Activated naive CD8-positive, alpha-beta T cell (primary cell): ENCODE measurements around the gene PRKAG1.
A peak's percentile ranks its signal among the peaks of the same experiment; 100 is the strongest.

Source experiments
- H3K27ac Mint-ChIP-seq: one replicate; pipeline ENCODE4 v1.8.0; 2021; ENCODE audit warnings: mixed read lengths
- H3K27me3 Mint-ChIP-seq: one replicate; pipeline ENCODE4 v1.8.0; 2021; ENCODE audit warnings: mixed read lengths
- H3K36me3 Mint-ChIP-seq: one replicate; pipeline ENCODE4 v1.8.0; 2021; ENCODE audit warnings: mixed read lengths
- H3K4me1 Mint-ChIP-seq: one replicate; pipeline ENCODE4 v1.8.0; 2021; ENCODE audit warnings: low read depth, mixed read lengths
- H3K4me3 Mint-ChIP-seq: one replicate; pipeline ENCODE4 v1.8.0; 2021; ENCODE audit warnings: mild to moderate bottlenecking, mixed read lengths
- H3K9me3 Mint-ChIP-seq: one replicate; pipeline ENCODE4 v1.8.0; 2021; ENCODE audit warnings: low read depth, mixed read lengths

The PRKAG1 gene

GRCh38 chr12:48978291-48978740 is 40.3 kb downstream of the PRKAG1 start, which contains the start of gene WNT1:
TSS of gene WNT1 (plus strand) at chr12:48978322. CDS start at chr12:48978651, 329 bp downstream.
- peaks cover 45% of the 10 kb centered on the region for H3K4me1 Mint-ChIP-seq
- no peaks in the 10 kb centered on the region for H3K9me3 Mint-ChIP-seq
- H3K27ac Mint-ChIP-seq: peak within 1 kb of the TSS; percentile 41
- H3K4me3 Mint-ChIP-seq: peak within 1 kb of the TSS; percentile 84
- no peaks in the 10 kb centered on the region for H3K36me3 Mint-ChIP-seq
- peaks cover 5% of the 10 kb centered on the region for H3K27me3 Mint-ChIP-seq

- Mint-ChIP-seq H3K4me1 (peaks cover 46% of the 10 kb centered on the region), H3K27me3 (peaks cover 7% of the 10 kb centered on the region), H3K27ac (peak overlapping the region; percentile 41), H3K4me3 (peak overlapping the region; percentile 56), H3K9me3 (no peaks in the 10 kb centered on the region), H3K36me3 (no peaks in the 10 kb centered on the region)
Observed at GRCh38 chr12:48977290-48978281, 41.0 kb downstream of the PRKAG1 start.

DNA sequence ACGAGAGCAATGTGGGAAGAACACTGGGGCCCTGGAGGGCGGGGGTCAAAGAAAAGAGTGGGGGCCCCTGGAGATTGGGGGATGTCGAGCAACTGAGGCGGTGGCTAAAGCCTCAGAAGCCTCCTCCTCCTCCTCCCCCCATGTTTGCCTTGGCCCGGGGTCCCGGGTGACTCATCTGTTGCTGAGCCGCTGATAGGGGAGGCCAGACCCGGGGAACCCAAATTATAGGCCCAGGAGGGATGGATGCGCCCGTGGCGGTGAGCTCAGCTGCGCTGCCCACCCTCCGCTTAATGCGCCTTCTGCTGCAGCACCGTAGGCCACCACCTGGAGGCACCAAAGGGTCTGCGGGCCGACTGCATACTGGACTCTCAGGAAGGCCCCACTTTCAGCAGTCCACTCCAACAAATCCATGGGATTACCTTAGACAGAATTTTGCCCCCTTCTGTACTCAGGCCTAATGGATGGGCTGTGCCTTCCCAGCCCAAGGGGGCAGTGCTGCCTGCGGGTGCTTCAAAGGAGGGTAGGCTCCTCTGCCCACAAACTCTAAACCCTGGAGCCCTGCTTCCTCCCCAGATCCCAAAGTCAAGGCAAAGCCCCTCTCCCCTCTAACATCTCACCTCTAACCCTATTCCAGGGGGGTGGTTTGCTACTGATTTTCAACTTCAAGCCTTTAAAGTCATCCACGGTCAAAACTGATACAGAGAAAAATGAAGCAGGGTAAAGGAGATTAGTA is 44.5 kb downstream of the PRKAG1 start:
- Mint-ChIP-seq H3K27me3 (peaks cover 20% of the 10 kb centered on the region), H3K27ac (no peak overlapping the region), H3K4me1 (peaks cover 44% of the 10 kb centered on the region), H3K9me3 (no peaks in the 10 kb centered on the region), H3K4me3 (no peak overlapping the region), H3K36me3 (no peaks in the 10 kb centered on the region)

GRCh38 chr12:48973531-48973930 is 45.0 kb downstream of the PRKAG1 start:
- Mint-ChIP-seq H3K4me1 (peaks cover 44% of the 10 kb centered on the region), H3K27me3 (peaks cover 20% of the 10 kb centered on the region), H3K27ac (no peak overlapping the region), H3K36me3 (no peaks in the 10 kb centered on the region), H3K9me3 (no peaks in the 10 kb centered on the region), H3K4me3 (no peak overlapping the region)

GRCh38 chr12:48972952-48973483 is 45.6 kb downstream of the PRKAG1 start:
- Mint-ChIP-seq H3K27me3 (peaks cover 20% of the 10 kb centered on the region), H3K27ac (no peak overlapping the region), H3K4me3 (no peak overlapping the region), H3K9me3 (no peaks in the 10 kb centered on the region), H3K4me1 (peaks cover 47% of the 10 kb centered on the region), H3K36me3 (no peaks in the 10 kb centered on the region)

DNA sequence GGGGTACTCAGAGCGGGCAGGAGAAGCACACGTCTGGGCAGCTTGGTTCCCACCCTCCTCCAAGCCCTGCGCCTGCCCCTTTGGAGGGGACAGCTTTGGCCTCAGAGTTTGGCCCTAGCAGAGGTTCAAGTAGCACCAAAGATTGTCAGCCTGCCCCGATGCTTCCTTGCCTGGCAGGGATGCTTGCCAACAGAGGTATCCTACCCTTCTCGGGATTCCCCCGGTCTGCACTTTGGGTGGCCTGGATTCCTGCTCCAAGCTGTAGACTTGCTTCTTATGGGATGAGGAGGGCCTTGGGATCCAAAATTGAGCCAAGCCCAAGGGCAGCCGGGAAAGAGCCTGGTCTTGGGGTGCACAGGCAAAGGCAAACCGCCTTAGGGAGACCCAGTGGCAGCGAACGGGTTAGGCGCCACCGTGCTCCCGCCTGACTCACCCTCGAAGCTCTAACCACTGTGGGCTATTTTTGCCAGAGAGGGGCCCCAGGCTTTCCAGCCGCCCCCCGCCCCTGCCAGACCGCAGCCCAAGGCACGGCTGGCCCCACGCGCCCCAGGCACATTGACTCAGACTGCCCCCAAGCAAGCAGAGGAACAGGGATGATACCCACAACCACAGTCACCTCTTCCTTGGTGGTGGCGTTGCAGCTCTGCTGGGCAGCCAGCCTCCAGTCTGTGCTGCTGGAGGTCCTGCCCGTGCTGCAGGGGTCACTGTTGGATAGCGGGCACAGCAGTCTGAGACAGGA is 46.2 kb downstream of the PRKAG1 start:
- Mint-ChIP-seq H3K4me3 (peak overlapping the region; percentile 68), H3K27me3 (peaks cover 20% of the 10 kb centered on the region), H3K4me1 (peaks cover 42% of the 10 kb centered on the region), H3K27ac (no peak overlapping the region), H3K9me3 (no peaks in the 10 kb centered on the region), H3K36me3 (no peaks in the 10 kb centered on the region)

GRCh38 chr12:48970702-48971334 is 47.8 kb downstream of the PRKAG1 start:
- Mint-ChIP-seq H3K4me1 (peaks cover 34% of the 10 kb centered on the region), H3K4me3 (peak overlapping the region; percentile 62), H3K9me3 (no peaks in the 10 kb centered on the region), H3K27ac (no peak overlapping the region), H3K27me3 (peaks cover 20% of the 10 kb centered on the region), H3K36me3 (no peaks in the 10 kb centered on the region)

DNA sequence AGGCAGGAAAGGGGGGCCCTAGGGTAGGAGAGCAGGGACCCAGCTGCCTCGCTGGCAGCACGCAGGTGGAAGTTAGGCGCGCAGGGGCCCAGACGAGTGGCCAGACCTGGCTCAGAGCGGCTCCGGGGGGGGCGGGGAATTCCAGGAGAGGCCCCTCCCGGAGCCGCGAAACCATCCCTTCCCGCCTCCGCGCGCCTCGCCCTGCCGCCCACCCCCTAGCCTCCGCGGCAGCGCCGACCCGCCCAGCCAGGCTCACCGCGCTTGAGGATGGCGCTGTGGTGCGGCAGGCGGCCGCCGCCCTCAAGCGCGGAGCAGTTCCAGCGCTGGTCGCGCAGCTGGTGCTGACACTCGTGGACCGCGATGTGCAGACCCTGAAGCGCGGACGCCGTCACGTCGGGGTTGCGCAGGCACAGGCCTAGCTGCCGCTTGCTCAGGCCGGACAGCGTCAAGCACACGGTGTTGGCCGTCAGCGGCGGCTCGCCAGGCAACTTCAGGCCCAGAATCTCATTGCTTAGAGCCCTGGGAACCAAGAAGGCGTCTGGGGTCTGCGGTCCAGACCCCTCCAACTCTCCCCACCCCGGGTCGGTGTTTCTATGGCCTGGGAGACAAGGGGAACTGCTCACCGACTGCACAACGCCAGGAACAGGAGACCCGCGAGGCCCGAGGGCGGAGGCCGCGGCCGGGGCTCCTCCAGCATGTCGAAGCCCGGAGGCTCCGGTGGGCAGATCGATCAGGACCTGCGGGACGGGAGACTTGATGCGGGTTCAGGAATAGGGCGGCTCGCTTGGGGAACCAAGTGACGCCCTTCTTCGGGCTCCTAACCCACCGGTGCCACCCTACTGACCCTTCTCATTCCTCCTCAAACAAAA is 48.5 kb downstream of the PRKAG1 start:
- peak overlapping the region; percentile 62 for H3K4me3 Mint-ChIP-seq
- H3K9me3 Mint-ChIP-seq: no peaks in the 10 kb centered on the region
- no peaks in the 10 kb centered on the region for H3K36me3 Mint-ChIP-seq
- H3K4me1 Mint-ChIP-seq: peaks cover 34% of the 10 kb centered on the region
- H3K27ac Mint-ChIP-seq: no peak overlapping the region
- H3K27me3 Mint-ChIP-seq: peaks cover 18% of the 10 kb centered on the region

DNA sequence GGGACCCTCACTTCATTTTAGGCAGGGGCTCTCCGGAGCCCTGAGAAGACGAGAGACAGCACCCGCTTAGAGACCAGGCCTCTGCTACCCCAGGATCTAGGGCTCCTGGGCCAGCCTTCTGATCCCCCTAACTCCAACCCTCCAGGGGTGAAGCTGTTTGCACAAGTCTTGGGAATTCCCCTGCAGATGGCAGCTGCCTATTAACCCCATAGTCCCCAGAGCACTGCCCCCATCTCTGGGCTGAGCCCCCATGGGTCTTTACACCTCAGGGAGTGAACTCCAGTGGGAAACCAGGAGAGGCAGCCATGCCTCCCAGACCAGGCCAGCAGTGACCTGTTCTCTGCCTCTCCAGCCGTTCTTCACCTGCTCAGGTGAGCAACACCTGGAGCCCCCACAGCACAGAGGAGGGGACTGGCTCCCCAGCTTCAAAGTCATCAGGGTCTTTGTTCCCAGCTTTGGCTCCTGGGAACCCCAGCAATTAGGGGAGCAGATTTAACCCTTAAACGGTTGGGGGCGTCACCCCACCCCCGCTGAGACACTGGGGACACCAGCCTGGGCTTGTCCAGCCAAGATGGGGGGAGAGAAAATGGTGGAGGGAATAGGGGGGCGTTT is 49.3 kb downstream of the PRKAG1 start:
- Mint-ChIP-seq H3K36me3 (no peaks in the 10 kb centered on the region), H3K4me1 (peaks cover 34% of the 10 kb centered on the region), H3K27ac (no peak overlapping the region), H3K9me3 (no peaks in the 10 kb centered on the region), H3K4me3 (peak overlapping the region; percentile 58), H3K27me3 (peaks cover 15% of the 10 kb centered on the region)

GRCh38 chr12:48968467-48968866 is 50.1 kb downstream of the PRKAG1 start:
- Mint-ChIP-seq H3K36me3 (no peaks in the 10 kb centered on the region), H3K27me3 (peaks cover 15% of the 10 kb centered on the region), H3K4me1 (peaks cover 34% of the 10 kb centered on the region), H3K4me3 (peak overlapping the region; percentile 58), H3K27ac (no peak overlapping the region), H3K9me3 (no peaks in the 10 kb centered on the region)

- H3K36me3 Mint-ChIP-seq: no peaks in the 10 kb centered on the region
- H3K9me3 Mint-ChIP-seq: no peaks in the 10 kb centered on the region
- no peak overlapping the region for H3K4me3 Mint-ChIP-seq
- H3K27me3 Mint-ChIP-seq: peaks cover 15% of the 10 kb centered on the region
- peaks cover 34% of the 10 kb centered on the region for H3K4me1 Mint-ChIP-seq
- no peak overlapping the region for H3K27ac Mint-ChIP-seq
Observed at GRCh38 chr12:48967991-48968390, 50.6 kb downstream of the PRKAG1 start.

- H3K4me3 Mint-ChIP-seq: no peak overlapping the region
- no peaks in the 10 kb centered on the region for H3K36me3 Mint-ChIP-seq
- H3K9me3 Mint-ChIP-seq: no peaks in the 10 kb centered on the region
- H3K27me3 Mint-ChIP-seq: peaks cover 8% of the 10 kb centered on the region
- H3K27ac Mint-ChIP-seq: no peak overlapping the region
- H3K4me1 Mint-ChIP-seq: peaks cover 25% of the 10 kb centered on the region
Observed at GRCh38 chr12:48966177-48966895, 52.2 kb downstream of the PRKAG1 start.
